Measurements from ENCODE around the gene HSD17B12.

HSD17B12 gene

GRCh38 chr11:43802509-43802908, 122.0 kb downstream of the HSD17B12 start:
- peak; percentile 23 for TF ChIP-seq CTCF (IDR thresholded peaks at IDR 0.05; ENCODE audit: extremely low read depth, insufficient read depth, missing control alignments)

GRCh38 chr11:43803766-43804165, 123.2 kb downstream of the HSD17B12 start:
- no peak for TF ChIP-seq CTCF (IDR thresholded peaks at IDR 0.05; ENCODE audit: extremely low read depth, insufficient read depth, missing control alignments)
- in situ Hi-C loops (cut with MboI; ENCODE audit: low pct_unique_long_range_greater_than_20kb, low sequenced_read_pairs, unreplicated experiment): no loop called here
- DNase-seq (ENCODE audit: low spot score): no peak

More at GRCh38 chr11:43802509-43802908, 122.0 kb downstream of the HSD17B12 start:
- no peak for DNase-seq (ENCODE audit: low spot score)
- in situ Hi-C loops (cut with MboI; ENCODE audit: low pct_unique_long_range_greater_than_20kb, low sequenced_read_pairs, unreplicated experiment): no loop called here

- no peak for TF ChIP-seq CTCF (IDR thresholded peaks at IDR 0.05; ENCODE audit: extremely low read depth, insufficient read depth, missing control alignments)
- in situ Hi-C loops (cut with MboI; ENCODE audit: low pct_unique_long_range_greater_than_20kb, low sequenced_read_pairs, unreplicated experiment): no loop called here
- DNase-seq (ENCODE audit: low spot score): no peak
Observed at GRCh38 chr11:43806976-43807375, 126.4 kb downstream of the HSD17B12 start.

DNA sequence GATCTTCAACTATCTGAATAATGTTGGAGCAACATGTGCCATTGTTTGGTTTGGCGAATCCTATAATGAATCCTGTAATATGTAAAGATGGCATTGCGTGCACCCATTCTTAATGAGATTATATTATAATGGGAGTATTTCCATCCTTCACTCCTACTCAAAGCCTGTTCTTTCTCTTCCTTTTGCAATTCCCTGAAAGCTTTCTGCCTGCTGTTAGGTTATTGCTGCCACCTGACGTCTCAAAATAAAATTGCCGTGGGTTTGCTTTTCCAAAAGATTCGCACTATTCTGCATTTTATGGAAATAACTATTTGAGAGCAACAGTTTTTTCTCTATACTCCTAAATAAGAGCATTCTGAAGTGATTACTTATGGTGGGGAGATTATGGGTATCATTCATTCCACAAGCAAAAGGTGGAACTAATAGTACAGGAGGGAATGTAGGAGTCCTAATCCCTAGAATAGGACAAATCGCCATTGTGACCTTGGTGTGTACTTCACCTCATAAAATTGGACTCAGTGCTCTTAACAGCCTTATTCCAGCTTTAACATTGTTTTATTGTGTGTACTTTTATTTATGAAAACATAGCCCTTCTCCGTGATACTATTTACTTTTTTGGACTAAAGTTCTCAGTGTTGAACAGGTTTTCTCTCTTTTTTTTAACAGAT, 130.5 kb downstream of the HSD17B12 start:
- in situ Hi-C loops (cut with MboI; ENCODE audit: low pct_unique_long_range_greater_than_20kb, low sequenced_read_pairs, unreplicated experiment): no loop called here
- no peak for TF ChIP-seq CTCF (IDR thresholded peaks at IDR 0.05; ENCODE audit: extremely low read depth, insufficient read depth, missing control alignments)
- DNase-seq (ENCODE audit: low spot score): no peak

DNA sequence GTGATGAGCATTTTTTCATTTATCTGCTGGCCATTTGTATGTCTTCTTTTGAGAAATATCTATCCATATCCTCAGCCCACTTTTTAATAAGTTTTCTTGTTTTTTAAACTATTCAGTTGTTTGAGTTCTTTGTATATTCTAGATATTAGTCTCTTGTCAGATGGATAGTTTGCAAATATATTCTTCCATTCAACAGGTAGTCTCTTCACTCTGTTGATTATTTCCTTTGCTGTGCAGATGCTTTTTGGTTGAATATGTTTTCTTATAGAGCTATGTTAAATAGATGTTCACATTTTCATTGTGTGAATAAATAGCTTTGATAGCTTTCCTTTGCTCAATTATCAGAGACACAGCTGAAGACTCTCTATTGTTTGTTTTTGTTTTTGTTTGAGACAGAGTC, 131.9 kb downstream of the HSD17B12 start:
- no peak for DNase-seq (ENCODE audit: low spot score)
- in situ Hi-C loops (cut with MboI; ENCODE audit: low pct_unique_long_range_greater_than_20kb, low sequenced_read_pairs, unreplicated experiment): no loop called here
- TF ChIP-seq CTCF (IDR thresholded peaks at IDR 0.05; ENCODE audit: extremely low read depth, insufficient read depth, missing control alignments): no peak

DNA sequence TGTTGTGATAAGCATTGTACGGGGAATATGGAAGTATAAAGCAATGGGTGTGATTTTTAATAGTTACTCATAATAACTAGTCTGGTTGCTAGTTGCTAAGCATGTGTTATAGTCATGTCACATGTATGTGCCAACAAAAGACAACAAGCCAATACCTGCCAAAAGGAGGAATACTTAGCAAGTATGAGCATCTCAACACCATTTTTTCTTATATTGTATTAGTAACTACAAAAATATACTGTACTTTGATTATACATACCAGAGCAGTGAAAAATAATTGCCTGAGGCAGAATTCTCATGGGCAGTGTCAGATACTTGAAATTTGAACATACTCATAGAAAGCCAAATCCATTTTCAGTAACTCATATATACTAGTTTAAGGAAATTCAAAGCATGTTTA, 137.7 kb downstream of the HSD17B12 start:
- DNase-seq (ENCODE audit: low spot score): no peak
- in situ Hi-C loops (cut with MboI; ENCODE audit: low pct_unique_long_range_greater_than_20kb, low sequenced_read_pairs, unreplicated experiment): no loop called here
- no peak for TF ChIP-seq CTCF (IDR thresholded peaks at IDR 0.05; ENCODE audit: extremely low read depth, insufficient read depth, missing control alignments)
